ENCODE data around the gene PRKAG2. TPM values are rescaled to one million over a fixed set of nuclear protein-coding genes. Genes with fewer than 3 reads are reported as not detected.

Gene PRKAG2
- total and polyA plus RNA-seq, 8 donors = 19.9 to 302 (median 60.9) TPM

GRCh38 chr7:151511946-151512345 is 365.0 kb downstream of the PRKAG2 start:
- Histone ChIP-seq H3K4me1 (peaks cover 20 to 97% (median 56%) of the 10 kb centered on the region in 4 donors), H3K9me3 (no peaks in the 10 kb centered on the region), H3K27me3 (no peaks in the 10 kb centered on the region), H3K36me3 (no peaks in the 10 kb centered on the region), H3K27ac (peak overlapping the region in 2 of 5 donors; percentile 14 to 33), H3K4me3 (no peak overlapping the region)
- 88 to 96% (median 95%) methylated on average over 4 of the region's 4 CpGs for WGBS, 5 donors
- TF ChIP-seq POLR2A (IDR thresholded peaks at IDR 0.05) = no peak
- peak in 1 of 3 donors; percentile 5 for TF ChIP-seq POLR2AphosphoS5 (IDR thresholded peaks at IDR 0.05)
- intact Hi-C loops (cut with DNase I; ENCODE audit: low total_unique reads) = no loop called here
- no peak for DNase-seq

- peaks cover 22 to 97% (median 55%) of the 10 kb centered on the region in 4 donors for H3K4me1 ChIP-seq
Measured at GRCh38 chr7:151511270-151511669, 365.6 kb downstream of the PRKAG2 start.

DNA sequence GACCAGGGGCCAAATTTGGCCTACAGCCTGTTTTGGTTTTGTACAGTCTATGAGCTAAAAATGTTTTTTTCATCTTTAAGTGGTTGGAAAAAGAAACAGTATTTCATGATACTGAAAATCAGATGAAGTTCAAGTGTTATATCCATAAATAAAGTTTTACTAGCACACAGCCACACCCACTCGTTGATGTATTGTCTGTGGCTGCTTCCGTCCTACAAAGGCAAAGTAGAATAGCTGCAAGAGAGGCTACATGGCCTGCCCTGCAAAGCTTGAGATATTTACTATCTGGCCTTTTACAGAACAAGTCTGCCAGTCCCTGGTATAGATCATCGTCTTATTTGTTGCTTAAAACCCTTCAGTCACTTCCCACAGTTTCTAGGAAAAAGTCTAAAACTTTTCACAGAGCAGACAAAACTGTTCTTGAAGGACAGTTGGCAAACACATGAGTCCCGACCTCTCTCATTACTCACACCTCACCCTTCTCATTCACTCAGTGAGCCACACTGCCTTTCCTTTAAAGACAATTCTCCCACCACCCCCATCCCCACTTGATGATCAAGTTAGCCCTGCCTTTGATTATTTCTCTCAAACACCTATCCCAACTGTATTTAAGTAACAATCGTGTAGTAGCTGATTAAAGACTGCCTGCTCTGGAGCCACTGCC is 367.1 kb downstream of the PRKAG2 start:
- H3K36me3 ChIP-seq = no peaks in the 10 kb centered on the region
- no peak for DNase-seq
- no peaks in the 10 kb centered on the region for H3K27me3 ChIP-seq
- intact Hi-C loops (cut with DNase I; ENCODE audit: low total_unique reads) = no loop called here
- no peaks in the 10 kb centered on the region for H3K9me3 ChIP-seq
- peak overlapping the region in 2 of 5 donors; percentile 16 to 61 for H3K27ac ChIP-seq
- TF ChIP-seq EP300 (IDR thresholded peaks at IDR 0.05) = no peak
- no peak for TF ChIP-seq POLR2A (IDR thresholded peaks at IDR 0.05)
- TF ChIP-seq CTCF (IDR thresholded peaks at IDR 0.05) = no peak
- no peak for TF ChIP-seq POLR2AphosphoS5 (IDR thresholded peaks at IDR 0.05)
- no peak overlapping the region for H3K4me3 ChIP-seq
- 77 to 85% (median 80%) methylated on average over 5 of the region's 5 CpGs for WGBS, 5 donors
- H3K4me1 ChIP-seq = peaks cover 22 to 91% (median 57%) of the 10 kb centered on the region in 4 donors

More at GRCh38 chr7:151511270-151511669, 365.6 kb downstream of the PRKAG2 start:
- H3K9me3 ChIP-seq = no peaks in the 10 kb centered on the region
- TF ChIP-seq POLR2A (IDR thresholded peaks at IDR 0.05) (no peak), CTCF (IDR thresholded peaks at IDR 0.05) (no peak), EP300 (IDR thresholded peaks at IDR 0.05) (no peak)
- intact Hi-C loops (cut with DNase I; ENCODE audit: low total_unique reads) = no loop called here
- no peak overlapping the region for H3K4me3 ChIP-seq
- H3K27me3 ChIP-seq = no peaks in the 10 kb centered on the region
- no peaks in the 10 kb centered on the region for H3K36me3 ChIP-seq
- WGBS, 5 donors = 85 to 95% (median 87%) methylated on average over 4 of the region's 4 CpGs
- no peak for DNase-seq
- peak overlapping the region in 1 of 5 donors; percentile 33 for H3K27ac ChIP-seq

GRCh38 chr7:151508991-151509390 is 367.9 kb downstream of the PRKAG2 start:
- Histone ChIP-seq H3K27ac (peak overlapping the region in 3 of 5 donors; percentile 14 to 61 (median 16)), H3K36me3 (no peaks in the 10 kb centered on the region), H3K4me1 (peaks cover 28 to 93% (median 60%) of the 10 kb centered on the region in 4 donors), H3K27me3 (no peaks in the 10 kb centered on the region), H3K4me3 (no peak overlapping the region), H3K9me3 (no peaks in the 10 kb centered on the region)
- intact Hi-C loops (cut with DNase I; ENCODE audit: low total_unique reads) = no loop called here
- no peak for DNase-seq
- 83 to 96% (median 89%) methylated on average over 6 of the region's 6 CpGs for whole genome bisulfite sequencing, 5 donors
- TF ChIP-seq EP300 (IDR thresholded peaks at IDR 0.05) (no peak), POLR2A (IDR thresholded peaks at IDR 0.05) (no peak), POLR2AphosphoS5 (IDR thresholded peaks at IDR 0.05) (no peak)

DNA sequence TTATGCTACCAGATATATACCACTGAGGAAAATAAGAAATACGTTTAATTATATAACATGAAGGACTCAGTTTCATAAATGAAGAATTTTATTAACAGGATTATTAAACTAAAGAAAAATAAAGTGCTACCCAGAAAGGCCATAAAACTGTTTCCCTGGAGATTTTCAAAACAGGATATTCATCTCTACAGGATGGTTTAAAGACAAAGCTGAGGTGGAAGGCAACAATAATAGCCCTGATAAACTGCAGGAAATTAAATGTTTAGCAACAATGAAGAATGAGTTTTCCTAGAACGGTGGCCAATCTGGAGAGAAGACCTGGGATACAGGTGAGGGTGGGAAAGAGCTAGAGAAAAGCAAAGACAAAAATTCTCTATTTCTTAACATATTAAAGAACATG is 369.1 kb downstream of the PRKAG2 start:
- TF ChIP-seq EP300 (IDR thresholded peaks at IDR 0.05) (no peak), CTCF (IDR thresholded peaks at IDR 0.05) (no peak), POLR2A (IDR thresholded peaks at IDR 0.05) (no peak), POLR2AphosphoS5 (IDR thresholded peaks at IDR 0.05) (no peak)
- no peaks in the 10 kb centered on the region for H3K9me3 ChIP-seq
- H3K4me1 ChIP-seq = peaks cover 29 to 94% (median 67%) of the 10 kb centered on the region in 4 donors
- H3K4me3 ChIP-seq = no peak overlapping the region
- H3K36me3 ChIP-seq = no peaks in the 10 kb centered on the region
- H3K27ac ChIP-seq = peak overlapping the region in 1 of 5 donors; percentile 72
- H3K27me3 ChIP-seq = no peaks in the 10 kb centered on the region
- DNase-seq = no peak
- intact Hi-C loops (cut with DNase I; ENCODE audit: low total_unique reads) = no loop called here
- WGBS, 5 donors = 75 to 88% (median 76%) methylated on average over 2 of the region's 2 CpGs
